ENCODE data around the gene HS1BP3. TPM values are rescaled to one million over a fixed set of nuclear protein-coding genes. Genes with fewer than 3 reads are reported as not detected.
A peak's percentile ranks its signal among the peaks of the same experiment; 100 is the strongest.

The HS1BP3 gene
- total and polyA plus RNA-seq, 9 of the 15 experiments (the other 6 are each of a cell fraction or from before 2014, with no cell fraction given): 0.41 to 8.3 (median 5.9) TPM

GRCh38 chr2:20650877-20651730 is at the start of gene HS1BP3 (continued):
- TF ChIP-seq MBD2 (IDR thresholded peaks at IDR 0.05; ENCODE audit: borderline replicate concordance, low read depth): no peak; the same call in 1 of the 2 replicates
- no peak for TF ChIP-seq ZNF280A (IDR thresholded peaks at IDR 0.05; ENCODE audit: low read depth, partially characterized antibody)
- no peak for TF ChIP-seq BCLAF1 (IDR thresholded peaks at IDR 0.05; ENCODE audit: borderline replicate concordance in 1 of 2, control insufficient read depth in 1 of 2, low read depth in 2 of 2, low read length in 1 of 2)
- no peak for TF ChIP-seq CC2D1A (IDR thresholded peaks at IDR 0.05)
- TF ChIP-seq PHF8 (IDR thresholded peaks at IDR 0.05; ENCODE audit: borderline replicate concordance, low read length): peak; percentile 92; the same call in 1 of the 2 replicates
- no peak for TF ChIP-seq FOXJ2 (tag; IDR thresholded peaks at IDR 0.05)
- no peak for TF ChIP-seq IRF2 (CRISPR knock-in tag; IDR thresholded peaks at IDR 0.05)
- TF ChIP-seq ZNF76 (CRISPR knock-in tag; IDR thresholded peaks at IDR 0.05; ENCODE audit: borderline replicate concordance): no peak
- peak; percentile 63; the same call in 1 of the 2 replicates for TF ChIP-seq SIN3B (IDR thresholded peaks at IDR 0.05; ENCODE audit: low read depth)
- TF ChIP-seq MYBL2 (IDR thresholded peaks at IDR 0.05; ENCODE audit: low read depth): no peak
- no peak for TF ChIP-seq MYBL2 (CRISPR knock-in tag; IDR thresholded peaks at IDR 0.05; ENCODE audit: borderline replicate concordance)
- TF ChIP-seq CHD1 (IDR thresholded peaks at IDR 0.05; ENCODE audit: low read length): no peak
- TF ChIP-seq FOXK1 (CRISPR knock-in tag; IDR thresholded peaks at IDR 0.05; ENCODE audit: borderline replicate concordance): no peak
- TF ChIP-seq ETV1 (tag; conservative IDR thresholded peaks at IDR 0.05; ENCODE audit: low read depth): 0 out of 2 replicates have a peak, but pooled peaks have one; percentile 24
- TF ChIP-seq ZNF165 (CRISPR knock-in tag; IDR thresholded peaks at IDR 0.05; ENCODE audit: borderline replicate concordance): no peak
- TF ChIP-seq CTCF (IDR thresholded peaks at IDR 0.05 in 2 of 3, conservative IDR thresholded peaks at IDR 0.05 in 1 of 3; ENCODE audit: insufficient read depth in 2 of 3, low read depth in 1 of 3, low read length in 3 of 3): peak; percentile 64 to 93 (median 83); a peak in 5 of 6 replicates
- TF ChIP-seq MAFG (tag; conservative IDR thresholded peaks at IDR 0.05): no peak
- no peak for TF ChIP-seq PRMT5 (CRISPR knock-in tag; IDR thresholded peaks at IDR 0.05)
- TF ChIP-seq FOXO4 (CRISPR knock-in tag; IDR thresholded peaks at IDR 0.05): 0 out of 2 replicates have a peak, but pooled peaks have one; percentile 13
